Astrocyte (in vitro differentiated cells and primary cell): Measurements from ENCODE around the gene CHAT. TPM values are rescaled to one million over a fixed set of nuclear protein-coding genes. Genes with fewer than 3 reads are reported as not detected.
A peak's percentile ranks its signal among the peaks of the same experiment; 100 is the strongest.

Experiments used
- DNase-seq: peaks from one replicate; pipeline ENCODE4 v3.0.0-alpha.2; 2010; ENCODE audit warnings: low read depth
- FAIRE-seq: peaks from 2 replicates; lab custom pipeline; 2011; peaks lifted over from hg19 to GRCh38; lab: Jason Lieb, UNC
- H2AFZ ChIP-seq: 2 replicates; pipeline ENCODE4 v1.6.0; 2012; ENCODE audit warnings: low read depth, low read length, inconsistent platforms
- H3K27ac ChIP-seq: 2 replicates; pipeline ENCODE4 v1.5.1; 2011; ENCODE audit warnings: low read depth, low read length, inconsistent platforms
- H3K27me3 ChIP-seq: 2 replicates; pipeline ENCODE4 v1.6.0; 2011; ENCODE audit warnings: low read length, inconsistent platforms; ENCODE audit not compliant: insufficient read depth
- H3K36me3 ChIP-seq: 2 replicates; pipeline ENCODE4 v1.5.1; 2011; ENCODE audit warnings: low read length, inconsistent platforms; ENCODE audit not compliant: insufficient read depth
- H3K4me1 ChIP-seq: 2 replicates; pipeline ENCODE4 v1.5.1; 2011; ENCODE audit warnings: low read length, inconsistent platforms; ENCODE audit not compliant: insufficient read depth
- H3K4me2 ChIP-seq: 2 replicates; pipeline ENCODE4 v1.6.0; 2012; ENCODE audit warnings: low read length, inconsistent platforms
- H3K4me3 ChIP-seq: 2 replicates; pipeline ENCODE4 v1.5.1; 2011; ENCODE audit warnings: low read depth, mild to moderate bottlenecking, low read length, inconsistent platforms; ENCODE audit not compliant: insufficient read depth
- H3K79me2 ChIP-seq: 2 replicates; pipeline ENCODE4 v1.6.0; 2012; ENCODE audit warnings: mild to moderate bottlenecking, low read length, inconsistent platforms; ENCODE audit not compliant: insufficient read depth
- H3K9ac ChIP-seq: 2 replicates; pipeline ENCODE4 v1.6.0; 2012; ENCODE audit warnings: mild to moderate bottlenecking, low read length, inconsistent platforms
- H3K9me3 ChIP-seq: 2 replicates; pipeline ENCODE4 v1.5.1; 2012; ENCODE audit warnings: low read depth, mild to moderate bottlenecking, low read length, inconsistent platforms; ENCODE audit not compliant: insufficient read depth
- H4K20me1 ChIP-seq: 2 replicates; pipeline ENCODE4 v1.6.0; 2012; ENCODE audit warnings: low read length, inconsistent platforms; ENCODE audit not compliant: insufficient read depth
- H3K27ac Mint-ChIP-seq: one replicate; pipeline ENCODE4 v1.8.0; 2021; ENCODE audit warnings: mild to moderate bottlenecking, mixed read lengths; ENCODE audit not compliant: unreplicated experiment
- H3K27me3 Mint-ChIP-seq: one replicate; pipeline ENCODE4 v1.8.0; 2021; ENCODE audit warnings: low read depth, mixed read lengths; ENCODE audit not compliant: unreplicated experiment
- H3K36me3 Mint-ChIP-seq: one replicate; pipeline ENCODE4 v1.8.0; 2021; ENCODE audit warnings: low read depth, mixed read lengths; ENCODE audit not compliant: unreplicated experiment
- H3K4me1 Mint-ChIP-seq: one replicate; pipeline ENCODE4 v1.8.0; 2021; ENCODE audit warnings: low read depth, mixed read lengths; ENCODE audit not compliant: unreplicated experiment
- H3K4me3 Mint-ChIP-seq: one replicate; pipeline ENCODE4 v1.8.0; 2021; ENCODE audit warnings: mild to moderate bottlenecking, moderate library complexity, mixed read lengths; ENCODE audit not compliant: unreplicated experiment
- H3K9me3 Mint-ChIP-seq: one replicate; pipeline ENCODE4 v1.8.0; 2021; ENCODE audit warnings: mild to moderate bottlenecking, mixed read lengths; ENCODE audit not compliant: unreplicated experiment
- CTCF ChIP-seq: IDR thresholded peaks from 2 replicates; pipeline ENCODE4 v1.5.1; 2011; ENCODE audit warnings: low read depth, mild to moderate bottlenecking, inconsistent platforms, low read length, moderate library complexity; ENCODE audit not compliant: insufficient read depth
- EZH2 ChIP-seq: IDR thresholded peaks from 2 replicates; pipeline ENCODE4 v1.6.1; 2012; ENCODE audit warnings: mild to moderate bottlenecking, low read length, inconsistent platforms; ENCODE audit not compliant: insufficient read depth
- total RNA-seq: library from RNA; stranded (reverse); gene quantifications from 2 replicates; pipeline ENCODE4 v1.2.1, GENCODE V29; 2021

CHAT gene
- total RNA-seq, 1 donor from 2014 or later = 1.00 TPM

GRCh38 chr10:49649294-49649693, 35.5 kb downstream of the CHAT start:
- Histone ChIP-seq H3K79me2 (no peaks in the 10 kb centered on the region), H3K9me3 (no peaks in the 10 kb centered on the region), H3K36me3 (no peaks in the 10 kb centered on the region), H3K4me3 (no peak overlapping the region), H3K4me1 (no peaks in the 10 kb centered on the region), H3K4me2 (peak overlapping the region; percentile 16), H3K27me3 (peaks cover 3% of the 10 kb centered on the region), H3K27ac (no peak overlapping the region), H2AFZ (no peak overlapping the region), H3K9ac (no peak overlapping the region), H4K20me1 (no peaks in the 10 kb centered on the region)
- Mint-ChIP-seq H3K4me3 (no peak overlapping the region), H3K27ac (no peak overlapping the region), H3K4me1 (no peaks in the 10 kb centered on the region), H3K9me3 (peaks cover 4% of the 10 kb centered on the region), H3K36me3 (peaks cover 2% of the 10 kb centered on the region), H3K27me3 (peaks cover 68% of the 10 kb centered on the region)
- FAIRE-seq (no peak), DNase-seq (no peak)
- TF ChIP-seq CTCF = no peak
- TF ChIP-seq EZH2 = no peak

- Histone ChIP-seq H2AFZ (no peak overlapping the region), H3K79me2 (no peaks in the 10 kb centered on the region), H3K27ac (no peak overlapping the region), H3K4me2 (no peak overlapping the region), H3K36me3 (no peaks in the 10 kb centered on the region), H3K9me3 (no peaks in the 10 kb centered on the region), H3K9ac (no peak overlapping the region), H3K27me3 (peaks cover 3% of the 10 kb centered on the region), H3K4me1 (no peaks in the 10 kb centered on the region), H4K20me1 (no peaks in the 10 kb centered on the region), H3K4me3 (no peak overlapping the region)
- TF ChIP-seq EZH2 (no peak), CTCF (no peak)
- no peak overlapping the region for H3K4me3 Mint-ChIP-seq
- no peak overlapping the region for H3K27ac Mint-ChIP-seq
- H3K9me3 Mint-ChIP-seq = no peaks in the 10 kb centered on the region
- H3K27me3 Mint-ChIP-seq = peaks cover 61% of the 10 kb centered on the region
- DNase-seq (no peak), FAIRE-seq (no peak)
- H3K4me1 Mint-ChIP-seq = no peaks in the 10 kb centered on the region
- H3K36me3 Mint-ChIP-seq = peaks cover 2% of the 10 kb centered on the region
Observed at GRCh38 chr10:49649936-49650723, 36.3 kb downstream of the CHAT start.

GRCh38 chr10:49650724-49651034, 36.8 kb downstream of the CHAT start:
- Mint-ChIP-seq H3K36me3 (peaks cover 2% of the 10 kb centered on the region), H3K4me3 (no peak overlapping the region), H3K27ac (no peak overlapping the region), H3K9me3 (no peaks in the 10 kb centered on the region), H3K27me3 (peaks cover 56% of the 10 kb centered on the region), H3K4me1 (no peaks in the 10 kb centered on the region)
- H3K79me2 ChIP-seq = no peaks in the 10 kb centered on the region
- H2AFZ ChIP-seq = no peak overlapping the region
- H3K4me2 ChIP-seq = no peak overlapping the region
- no peaks in the 10 kb centered on the region for H4K20me1 ChIP-seq
- DNase-seq (no peak), FAIRE-seq (no peak)
- peaks cover 3% of the 10 kb centered on the region for H3K27me3 ChIP-seq
- H3K4me1 ChIP-seq = no peaks in the 10 kb centered on the region
- no peak overlapping the region for H3K9ac ChIP-seq
- no peak overlapping the region for H3K27ac ChIP-seq
- no peak for TF ChIP-seq EZH2
- TF ChIP-seq CTCF = no peak
- no peak overlapping the region for H3K4me3 ChIP-seq
- no peaks in the 10 kb centered on the region for H3K36me3 ChIP-seq
- no peaks in the 10 kb centered on the region for H3K9me3 ChIP-seq
